HCT116 (cell line): ENCODE results near the gene UCHL3.

ENCODE experiments used
- ATF3 ChIP-seq: IDR thresholded peaks from 2 replicates; pipeline ENCODE4 v1.6.1; 2012
- CBX3 ChIP-seq: IDR thresholded peaks from 2 replicates; pipeline ENCODE4 v1.6.1; 2012; ENCODE audit warnings: low read depth
- CTCF ChIP-seq, 3 experiments: fragments of 200-600 bp in 1 of 3; sonication (generic) in 1 of 3; IDR thresholded peaks in 2 of 3; conservative IDR thresholded peaks in 1 of 3; 2 replicates each; pipeline ENCODE4 v1.5.1; 2012 to 2017; ENCODE audit warnings: low read depth in 2 of 3, low read length in 2 of 3, antibody characterized with exemption in 1 of 3, borderline replicate concordance in 1 of 3, control low read depth in 1 of 3, mild to moderate bottlenecking in 1 of 3, mixed read lengths in 1 of 3, mixed run types in 1 of 3, moderate library complexity in 1 of 3; ENCODE audit not compliant: insufficient read depth in 1 of 3
- EGR1 ChIP-seq: IDR thresholded peaks from 2 replicates; pipeline ENCODE4 v1.6.1; 2012; ENCODE audit warnings: low read depth
- EZH2 ChIP-seq: fragments of 200-600 bp; sonication (generic); IDR thresholded peaks from 2 replicates; pipeline ENCODE4 v1.6.1; 2017; ENCODE audit warnings: antibody characterized with exemption, mixed run types
- EZH2phosphoT487 ChIP-seq: fragments of 200-600 bp; IDR thresholded peaks from 2 replicates; pipeline ENCODE4 v1.6.1; 2018; ENCODE audit warnings: antibody characterized with exemption, borderline replicate concordance
- MAX ChIP-seq: IDR thresholded peaks from 2 replicates; pipeline ENCODE4 v1.6.1; 2012
- POLR2A ChIP-seq: IDR thresholded peaks from 2 replicates; pipeline ENCODE4 v1.7.0; 2011; ENCODE audit warnings: borderline replicate concordance; ENCODE audit not compliant: insufficient read depth, insufficient read length; ENCODE audit errors: extremely low read depth
- POLR2AphosphoS5 ChIP-seq: IDR thresholded peaks from 2 replicates; pipeline ENCODE4 v1.6.1; 2011; ENCODE audit warnings: mild to moderate bottlenecking, low read depth, low read length, moderate library complexity
- RAD21 ChIP-seq: IDR thresholded peaks from 2 replicates; pipeline ENCODE4 v1.6.1; 2012; ENCODE audit warnings: low read depth, mild to moderate bottlenecking
- SIN3A ChIP-seq: IDR thresholded peaks from 2 replicates; pipeline ENCODE4 v1.6.1; 2012; ENCODE audit warnings: low read depth
- SP1 ChIP-seq: IDR thresholded peaks from 2 replicates; pipeline ENCODE4 v1.6.1; 2012; ENCODE audit warnings: low read depth
- SRF ChIP-seq: IDR thresholded peaks from 2 replicates; pipeline ENCODE4 v1.6.1; 2012; ENCODE audit warnings: low read depth
- YY1 ChIP-seq: IDR thresholded peaks from 2 replicates; pipeline ENCODE4 v1.6.1; 2011; ENCODE audit warnings: low read length, low read depth, moderate library complexity, mild to moderate bottlenecking; ENCODE audit not compliant: insufficient replicate concordance; ENCODE audit errors: extremely low read depth

GRCh38 chr13:75628801-75629200 lies 79.2 kb downstream of the UCHL3 start:
- TF ChIP-seq SP1 (no peak), EGR1 (no peak), CTCF (IDR thresholded peaks at IDR 0.05 in 2 of 3, conservative IDR thresholded peaks at IDR 0.05 in 1 of 3; ENCODE audit: borderline replicate concordance in 1 of 3, insufficient read depth in 1 of 3, low read depth in 2 of 3, low read length in 2 of 3) (no peak), POLR2A (no peak), MAX (no peak), POLR2AphosphoS5 (no peak), YY1 (no peak), SIN3A (no peak), CBX3 (no peak), EZH2 (no peak), ATF3 (no peak), RAD21 (no peak), SRF (no peak), EZH2phosphoT487 (no peak)
